Fibroblast of lung (primary cell): ENCODE results near the gene PRPS1L1. TPM values are rescaled to one million over a fixed set of nuclear protein-coding genes. Genes with fewer than 3 reads are reported as not detected.

ENCODE experiments used
- DNase-seq, 2 donors: peaks; one replicate each; pipeline versions ENCODE4 v3.0.0 to v3.0.0-alpha.2; 2010; ENCODE audit warnings: low read depth in 2 of 2
- H2AFZ ChIP-seq: 2 replicates; pipeline ENCODE4 v1.5.1; 2012; ENCODE audit warnings: low read length, control low read depth, inconsistent platforms
- H3K27ac ChIP-seq: 2 replicates; pipeline ENCODE4 v1.5.1; 2011; ENCODE audit warnings: low read length, control low read depth; ENCODE audit not compliant: insufficient read depth
- H3K27me3 ChIP-seq: 2 replicates; pipeline ENCODE4 v1.5.1; 2011; ENCODE audit warnings: mild to moderate bottlenecking, low read length; ENCODE audit not compliant: control insufficient read depth, insufficient read depth
- H3K36me3 ChIP-seq: 2 replicates; pipeline ENCODE4 v1.5.1; 2011; ENCODE audit warnings: low read length; ENCODE audit not compliant: control insufficient read depth, insufficient read depth
- H3K4me1 ChIP-seq: 2 replicates; pipeline ENCODE4 v1.5.1; 2011; ENCODE audit warnings: low read length; ENCODE audit not compliant: control insufficient read depth, insufficient read depth; ENCODE audit errors: extremely low read depth
- H3K4me2 ChIP-seq: 2 replicates; pipeline ENCODE4 v1.5.1; 2011; ENCODE audit warnings: low read length, control low read depth; ENCODE audit not compliant: insufficient read depth; ENCODE audit errors: extremely low read depth
- H3K4me3 ChIP-seq, 4 experiments: fragments of 200-600 bp in 1 of 4; sonication (generic) in 1 of 4; replicated peaks in 1 of 4; 2 replicates each; pipeline ENCODE4 v1.5.1; 2011 to 2016; ENCODE audit warnings: low read length in 4 of 4, low read depth in 3 of 4, mild to moderate bottlenecking in 3 of 4, control low read depth in 2 of 4, inconsistent platforms in 1 of 4, mixed read lengths in 1 of 4; ENCODE audit not compliant: insufficient read depth in 1 of 4; ENCODE audit errors: control extremely low read depth in 1 of 4
- H3K79me2 ChIP-seq: 2 replicates; pipeline ENCODE4 v1.5.1; 2012; ENCODE audit warnings: mild to moderate bottlenecking, low read length, inconsistent platforms; ENCODE audit not compliant: control insufficient read depth, insufficient read depth
- H3K9ac ChIP-seq: 2 replicates; pipeline ENCODE4 v1.5.1; 2011; ENCODE audit warnings: mild to moderate bottlenecking, low read length, control low read depth; ENCODE audit not compliant: insufficient read depth
- H3K9me3 ChIP-seq: 2 replicates; pipeline ENCODE4 v1.5.1; 2012; ENCODE audit warnings: low read depth, low read length; ENCODE audit not compliant: control insufficient read depth, insufficient read depth
- H4K20me1 ChIP-seq: 2 replicates; pipeline ENCODE4 v1.5.1; 2011; ENCODE audit warnings: low read length; ENCODE audit not compliant: control insufficient read depth, insufficient read depth; ENCODE audit errors: extremely low read depth
- EZH2 ChIP-seq: IDR thresholded peaks from 2 replicates; pipeline ENCODE4 v1.5.1; 2012; ENCODE audit warnings: low read length, control low read depth, mild to moderate bottlenecking; ENCODE audit errors: missing control alignments
- polyA plus RNA-seq, 2 donors: library from polyadenylated mRNA; depleted of rRNA in 1 of 2; stranded (reverse) in 1 of 2; unstranded in 1 of 2; fragments of >200 nt; gene quantifications; 2 replicates each; pipeline ENCODE4 v1.2.1, GENCODE V29; 2011 to 2012; ENCODE audit warnings: missing spikeins in 1 of 2
- total RNA-seq: library from RNA; depleted of rRNA; stranded (reverse); fragments of >200 nt; gene quantifications from 2 replicates; pipeline ENCODE4 v1.2.1, GENCODE V29; 2014
- TF ChIP-seq, protein P1 (sequence below), 2 donors: IDR thresholded peaks in 1 of 2; conservative IDR thresholded peaks in 1 of 2; 1 replicate in 1 of 2; 2 replicates in 1 of 2; pipeline ENCODE4 v1.5.1; 2011 to 2012; ENCODE audit warnings: low read length in 2 of 2, control low read depth in 1 of 2, inconsistent platforms in 1 of 2, low read depth in 1 of 2, mild to moderate bottlenecking in 1 of 2

Gene PRPS1L1
- total and polyA plus RNA-seq, 2 donors (not counting 1 experiment from before 2014, with no cell fraction given): not detected

DNA sequence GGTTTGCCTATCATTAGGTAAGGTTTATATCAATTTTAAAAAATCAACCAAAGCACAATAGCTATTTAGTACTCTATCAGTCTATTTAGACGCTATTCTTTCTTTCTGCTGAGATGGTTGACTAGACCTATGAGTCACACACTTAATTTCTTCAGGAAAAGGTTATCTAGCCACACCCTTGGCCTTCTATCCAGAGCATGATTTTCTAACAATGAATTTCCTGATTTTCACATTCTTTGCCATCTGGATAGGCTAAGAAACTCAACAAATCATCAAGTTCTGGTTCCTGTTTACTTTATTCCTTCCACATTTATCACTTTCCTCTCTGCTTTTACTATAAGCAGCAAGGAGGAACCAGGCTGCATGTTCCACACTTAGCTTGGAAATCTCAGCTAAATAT, 8.1 kb downstream of the PRPS1L1 start:
- Histone ChIP-seq H3K27ac (no peak overlapping the region), H3K4me3 (no peak overlapping the region), H3K36me3 (no peaks in the 10 kb centered on the region), H3K9ac (no peak overlapping the region), H3K4me1 (peaks cover 2% of the 10 kb centered on the region), H2AFZ (peak overlapping the region; percentile 17), H3K4me2 (no peak overlapping the region), H3K27me3 (no peaks in the 10 kb centered on the region), H3K79me2 (no peaks in the 10 kb centered on the region), H4K20me1 (no peaks in the 10 kb centered on the region), H3K9me3 (no peaks in the 10 kb centered on the region)
- TF ChIP-seq, protein P1, sequence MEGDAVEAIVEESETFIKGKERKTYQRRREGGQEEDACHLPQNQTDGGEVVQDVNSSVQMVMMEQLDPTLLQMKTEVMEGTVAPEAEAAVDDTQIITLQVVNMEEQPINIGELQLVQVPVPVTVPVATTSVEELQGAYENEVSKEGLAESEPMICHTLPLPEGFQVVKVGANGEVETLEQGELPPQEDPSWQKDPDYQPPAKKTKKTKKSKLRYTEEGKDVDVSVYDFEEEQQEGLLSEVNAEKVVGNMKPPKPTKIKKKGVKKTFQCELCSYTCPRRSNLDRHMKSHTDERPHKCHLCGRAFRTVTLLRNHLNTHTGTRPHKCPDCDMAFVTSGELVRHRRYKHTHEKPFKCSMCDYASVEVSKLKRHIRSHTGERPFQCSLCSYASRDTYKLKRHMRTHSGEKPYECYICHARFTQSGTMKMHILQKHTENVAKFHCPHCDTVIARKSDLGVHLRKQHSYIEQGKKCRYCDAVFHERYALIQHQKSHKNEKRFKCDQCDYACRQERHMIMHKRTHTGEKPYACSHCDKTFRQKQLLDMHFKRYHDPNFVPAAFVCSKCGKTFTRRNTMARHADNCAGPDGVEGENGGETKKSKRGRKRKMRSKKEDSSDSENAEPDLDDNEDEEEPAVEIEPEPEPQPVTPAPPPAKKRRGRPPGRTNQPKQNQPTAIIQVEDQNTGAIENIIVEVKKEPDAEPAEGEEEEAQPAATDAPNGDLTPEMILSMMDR (conservative IDR thresholded peaks at IDR 0.05 in 1 of 2, IDR thresholded peaks at IDR 0.05 in 1 of 2; ENCODE audit: low read depth in 1 of 2, low read length in 2 of 2): no peak
- TF ChIP-seq EZH2: no peak
- peak; percentile 65 to 87 for DNase-seq

DNA sequence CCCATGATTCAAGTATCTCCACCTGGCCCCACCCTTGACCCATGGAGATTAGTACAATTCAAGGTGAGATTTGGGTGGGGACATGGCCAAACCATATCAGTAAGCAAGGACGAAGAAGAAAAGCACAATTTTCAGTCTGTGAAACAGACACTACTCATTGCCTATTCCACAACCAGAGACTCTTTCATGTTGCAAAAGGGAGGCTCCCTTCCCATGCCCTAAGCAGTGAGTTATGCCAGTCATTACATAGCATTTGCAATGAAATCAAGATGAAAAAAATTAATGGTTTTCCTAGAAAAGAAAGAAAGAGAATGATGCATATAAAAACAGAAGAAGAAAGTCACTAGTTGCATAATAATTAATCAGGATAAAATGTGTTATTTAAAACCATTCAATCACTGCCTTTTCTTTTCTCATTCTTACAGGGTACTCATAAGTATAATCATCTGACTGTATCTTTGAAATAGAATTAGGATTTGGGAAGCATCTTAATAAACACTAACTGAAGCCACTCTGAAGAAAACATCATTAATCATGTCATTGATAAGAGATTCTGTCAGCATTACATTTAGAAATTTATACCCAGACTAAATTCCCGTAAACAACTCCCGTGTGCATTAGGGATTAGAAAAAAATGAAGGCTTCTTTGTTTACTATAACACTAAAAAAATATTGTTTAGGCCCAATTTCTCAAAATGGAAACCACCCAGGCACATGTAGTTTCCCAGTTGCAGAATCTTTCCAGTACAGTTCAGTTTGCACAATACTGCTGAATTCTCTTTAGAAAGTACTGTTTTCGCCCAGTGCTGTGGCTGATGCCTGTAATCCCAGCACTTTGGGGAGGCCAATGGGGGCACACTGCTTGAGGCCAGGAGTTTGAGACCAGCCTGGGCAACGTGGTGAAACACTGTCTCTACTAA, 9.1 kb downstream of the PRPS1L1 start:
- no peak for DNase-seq
- H3K9ac ChIP-seq: no peak overlapping the region
- peaks cover 2% of the 10 kb centered on the region for H3K4me1 ChIP-seq
- H3K27ac ChIP-seq: no peak overlapping the region
- no peaks in the 10 kb centered on the region for H4K20me1 ChIP-seq
- H3K4me3 ChIP-seq: no peak overlapping the region
- H3K36me3 ChIP-seq: no peaks in the 10 kb centered on the region
- H3K79me2 ChIP-seq: no peaks in the 10 kb centered on the region
- H3K27me3 ChIP-seq: no peaks in the 10 kb centered on the region
- H3K4me2 ChIP-seq: no peak overlapping the region
- no peak overlapping the region for H2AFZ ChIP-seq
- no peaks in the 10 kb centered on the region for H3K9me3 ChIP-seq
- no peak for TF ChIP-seq EZH2
- TF ChIP-seq, protein P1 (conservative IDR thresholded peaks at IDR 0.05 in 1 of 2, IDR thresholded peaks at IDR 0.05 in 1 of 2; ENCODE audit: low read depth in 1 of 2, low read length in 2 of 2): no peak

DNA sequence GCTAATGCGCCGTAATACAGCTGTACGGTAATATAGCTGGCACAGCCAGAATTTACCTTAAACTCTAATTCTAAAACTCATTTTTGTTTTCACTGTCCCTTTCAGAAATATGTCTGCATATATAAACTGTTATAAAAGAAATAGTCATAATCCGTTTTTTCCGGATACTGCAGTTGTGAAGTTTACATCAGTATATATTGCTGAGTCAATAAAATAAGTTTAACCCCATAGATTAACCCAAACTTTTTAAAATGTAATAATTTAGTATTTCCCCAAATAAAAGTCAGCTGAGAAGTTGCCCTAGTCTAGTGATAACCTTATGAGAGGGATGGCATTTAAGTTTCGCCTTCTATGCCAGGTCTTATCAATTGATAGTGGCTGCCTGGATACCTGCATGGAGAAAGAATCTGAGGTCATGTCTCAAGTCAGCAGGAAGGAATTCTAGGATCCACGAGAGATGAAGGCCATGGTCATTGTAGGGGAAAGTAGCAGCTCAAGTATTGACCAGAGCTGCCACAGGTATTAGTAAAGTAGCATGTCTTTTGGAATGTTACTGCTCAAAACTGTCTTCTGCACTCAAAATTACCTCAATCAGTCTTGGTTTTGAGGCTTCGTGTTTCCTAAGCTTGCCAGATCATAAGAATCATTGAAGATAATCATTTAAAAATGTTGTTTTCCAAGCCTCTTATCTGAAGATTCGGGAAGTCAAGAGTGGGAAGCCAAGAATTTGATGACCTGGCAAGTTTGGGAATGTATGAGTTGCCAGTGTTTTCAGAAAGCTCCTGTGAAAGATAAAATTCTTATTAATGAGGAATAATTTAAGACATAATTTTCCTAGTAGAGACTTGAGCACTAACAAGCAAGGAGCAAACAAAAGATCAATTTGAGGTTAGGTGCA, 10.8 kb downstream of the PRPS1L1 start:
- no peak overlapping the region for H3K9ac ChIP-seq
- peaks cover 2% of the 10 kb centered on the region for H3K4me1 ChIP-seq
- no peaks in the 10 kb centered on the region for H3K36me3 ChIP-seq
- no peak overlapping the region for H2AFZ ChIP-seq
- DNase-seq: peak in 1 of 2 donors; percentile 66
- no peak overlapping the region for H3K4me3 ChIP-seq
- no peaks in the 10 kb centered on the region for H4K20me1 ChIP-seq
- no peak overlapping the region for H3K4me2 ChIP-seq
- no peaks in the 10 kb centered on the region for H3K79me2 ChIP-seq
- H3K9me3 ChIP-seq: no peaks in the 10 kb centered on the region
- H3K27me3 ChIP-seq: no peaks in the 10 kb centered on the region
- no peak for TF ChIP-seq EZH2
- TF ChIP-seq, protein P1 (conservative IDR thresholded peaks at IDR 0.05 in 1 of 2, IDR thresholded peaks at IDR 0.05 in 1 of 2; ENCODE audit: low read depth in 1 of 2, low read length in 2 of 2): no peak
- no peak overlapping the region for H3K27ac ChIP-seq
